ENCODE data around the gene FAM210B.
"Not testable (repeated sequence)": the region's sequence is repeated elsewhere in the genome, so short reads cannot be mapped to it uniquely, and the experiment has no call there.

Gene FAM210B

GRCh38 chr20:56400001-56400640 lies 41.3 kb downstream of the FAM210B start:
- no peaks in the 10 kb centered on the region for H3K27me3 ChIP-seq (ENCODE audit: low read length)
- H3K4me2 ChIP-seq (ENCODE audit: low read depth, low read length, poor library complexity, severe bottlenecking) = no peak overlapping the region
- H4K20me1 ChIP-seq (ENCODE audit: low read depth, low read length) = peaks cover 12% of the 10 kb centered on the region; the same call in 1 of the 2 replicates
- no peak overlapping the region for H3K4me3 ChIP-seq (ENCODE audit: insufficient read depth, low read length, poor library complexity, severe bottlenecking)
- TF ChIP-seq CTCF (IDR thresholded peaks at IDR 0.05; ENCODE audit: insufficient read depth, low read length, poor library complexity, severe bottlenecking) (peak; percentile 65), EZH2phosphoT487 (conservative IDR thresholded peaks at IDR 0.05; ENCODE audit: low read length) (no peak)
- H3K27ac ChIP-seq (ENCODE audit: low read depth, low read length) = no peak overlapping the region
- peaks cover 26% of the 10 kb centered on the region for H3K79me2 ChIP-seq (ENCODE audit: insufficient read depth, low read length)
- H3K36me3 ChIP-seq (ENCODE audit: low read length) = peaks cover 66% of the 10 kb centered on the region
- no peak overlapping the region for H2AFZ ChIP-seq (ENCODE audit: low read depth, low read length, severe bottlenecking)
- no peaks in the 10 kb centered on the region for H3K9me2 ChIP-seq (replicated peaks; ENCODE audit: insufficient read depth, low read length)
- no peaks in the 10 kb centered on the region for H3K9me3 ChIP-seq (ENCODE audit: insufficient read depth, low read length)
- no peaks in the 10 kb centered on the region for H3F3A ChIP-seq (ENCODE audit: insufficient read depth)
- no peak overlapping the region for H3K9ac ChIP-seq (ENCODE audit: low read length)

- Histone ChIP-seq H3K27me3 (ENCODE audit: low read length) (no peaks in the 10 kb centered on the region), H3K27ac (ENCODE audit: low read depth, low read length) (no peak overlapping the region), H3K9me2 (replicated peaks; ENCODE audit: insufficient read depth, low read length) (no peaks in the 10 kb centered on the region), H3K79me2 (ENCODE audit: insufficient read depth, low read length) (peaks cover 24% of the 10 kb centered on the region), H3K4me3 (ENCODE audit: insufficient read depth, low read length, poor library complexity, severe bottlenecking) (no peak overlapping the region), H3K9ac (ENCODE audit: low read length) (no peak overlapping the region), H3F3A (ENCODE audit: insufficient read depth) (no peaks in the 10 kb centered on the region), H4K20me1 (ENCODE audit: low read depth, low read length) (peaks cover 20% of the 10 kb centered on the region), H2AFZ (ENCODE audit: low read depth, low read length, severe bottlenecking) (no peak overlapping the region), H3K4me2 (ENCODE audit: low read depth, low read length, poor library complexity, severe bottlenecking) (no peak overlapping the region), H3K9me3 (ENCODE audit: insufficient read depth, low read length) (no peaks in the 10 kb centered on the region), H3K36me3 (ENCODE audit: low read length) (peaks cover 61% of the 10 kb centered on the region)
- TF ChIP-seq CTCF (IDR thresholded peaks at IDR 0.05; ENCODE audit: insufficient read depth, low read length, poor library complexity, severe bottlenecking) (no peak), EZH2phosphoT487 (conservative IDR thresholded peaks at IDR 0.05; ENCODE audit: low read length) (no peak)
These were observed 44.7 kb downstream of the FAM210B start for GRCh38 chr20:56403465-56403864.

- H3K79me2 ChIP-seq (ENCODE audit: insufficient read depth, low read length) = peaks cover 22% of the 10 kb centered on the region
- not testable (repeated sequence) for H3F3A ChIP-seq (ENCODE audit: insufficient read depth); H3K4me2 ChIP-seq (ENCODE audit: low read depth, low read length, poor library complexity, severe bottlenecking)
These were observed 46.6 kb downstream of the FAM210B start for GRCh38 chr20:56405356-56405755.

GRCh38 chr20:56406910-56407309 lies 48.1 kb downstream of the FAM210B start:
- no peaks in the 10 kb centered on the region for H3K27me3 ChIP-seq (ENCODE audit: low read length)
- H3K27ac ChIP-seq (ENCODE audit: low read depth, low read length) = no peak overlapping the region
- H3K4me2 ChIP-seq (ENCODE audit: low read depth, low read length, poor library complexity, severe bottlenecking) = no peak overlapping the region
- H2AFZ ChIP-seq (ENCODE audit: low read depth, low read length, severe bottlenecking) = no peak overlapping the region
- H4K20me1 ChIP-seq (ENCODE audit: low read depth, low read length) = peaks cover 8% of the 10 kb centered on the region; the same call in 1 of the 2 replicates
- H3K79me2 ChIP-seq (ENCODE audit: insufficient read depth, low read length) = peaks cover 8% of the 10 kb centered on the region; the same call in 1 of the 2 replicates
- H3K4me3 ChIP-seq (ENCODE audit: insufficient read depth, low read length, poor library complexity, severe bottlenecking) = no peak overlapping the region
- no peak for TF ChIP-seq EZH2phosphoT487 (conservative IDR thresholded peaks at IDR 0.05; ENCODE audit: low read length)
- no peak for TF ChIP-seq CTCF (IDR thresholded peaks at IDR 0.05; ENCODE audit: insufficient read depth, low read length, poor library complexity, severe bottlenecking)
- no peaks in the 10 kb centered on the region for H3F3A ChIP-seq (ENCODE audit: insufficient read depth)
- no peaks in the 10 kb centered on the region for H3K9me3 ChIP-seq (ENCODE audit: insufficient read depth, low read length)
- no peaks in the 10 kb centered on the region for H3K9me2 ChIP-seq (replicated peaks; ENCODE audit: insufficient read depth, low read length)
- H3K36me3 ChIP-seq (ENCODE audit: low read length) = peaks cover 37% of the 10 kb centered on the region
- no peak overlapping the region for H3K9ac ChIP-seq (ENCODE audit: low read length)

More at GRCh38 chr20:56405356-56405755, 46.6 kb downstream of the FAM210B start:
- not testable (repeated sequence) for H3K4me3 ChIP-seq (ENCODE audit: insufficient read depth, low read length, poor library complexity, severe bottlenecking); H3K9me2 ChIP-seq (replicated peaks; ENCODE audit: insufficient read depth, low read length); H2AFZ ChIP-seq (ENCODE audit: low read depth, low read length, severe bottlenecking); H3K9me3 ChIP-seq (ENCODE audit: insufficient read depth, low read length); H4K20me1 ChIP-seq (ENCODE audit: low read depth, low read length); H3K27ac ChIP-seq (ENCODE audit: low read depth, low read length); H3K9ac ChIP-seq (ENCODE audit: low read length); H3K27me3 ChIP-seq (ENCODE audit: low read length)
- H3K36me3 ChIP-seq (ENCODE audit: low read length) = peaks cover 47% of the 10 kb centered on the region
